Heart right ventricle (tissue), 16 donors: ENCODE measurements around the gene LXN. TPM values are rescaled to one million over a fixed set of nuclear protein-coding genes. Genes with fewer than 3 reads are reported as not detected.

ENCODE experiments used
- ATAC-seq, 8 donors: fragments of 200-7000 bp; cut with Tn5 transposase; one replicate each; pipeline ENCODE4 v1.9.1; 2020; ENCODE audit warnings: mild to moderate bottlenecking in 8 of 8, moderate library complexity in 8 of 8, moderate number of reproducible peaks in 1 of 8
- DNase-seq, 2 donors: peaks; one replicate each; pipeline ENCODE4 v3.0.0-alpha.2; 2020
- H3K27ac ChIP-seq, 10 donors: fragments of 200-600 bp; sonication (generic) in 2 of 10; one replicate each; pipeline versions ENCODE4 v1.5.0 to v1.8.0; 2020 to 2022; ENCODE audit warnings: mild to moderate bottlenecking in 3 of 10
- H3K27me3 ChIP-seq, 7 donors: fragments of 200-600 bp; one replicate each; pipeline ENCODE4 v1.8.0; 2021 to 2022; ENCODE audit warnings: mild to moderate bottlenecking in 2 of 7
- H3K36me3 ChIP-seq, 9 donors: fragments of 200-600 bp; sonication (generic) in 1 of 9; one replicate each; pipeline versions ENCODE4 v1.5.0 to v1.8.0; 2020 to 2022; ENCODE audit warnings: mild to moderate bottlenecking in 2 of 9
- H3K4me1 ChIP-seq, 9 donors: fragments of 200-600 bp; sonication (generic) in 1 of 9; one replicate each; pipeline versions ENCODE4 v1.5.0 to v1.8.0; 2020 to 2022; ENCODE audit warnings: mild to moderate bottlenecking in 4 of 9
- H3K4me3 ChIP-seq, 10 donors: fragments of 200-600 bp; sonication (generic) in 2 of 10; one replicate each; pipeline versions ENCODE4 v1.5.0 to v1.8.0; 2020 to 2022; ENCODE audit warnings: mild to moderate bottlenecking in 7 of 10, moderate library complexity in 2 of 10
- H3K9me3 ChIP-seq, 11 donors: fragments of 200-600 bp in 10 of 11; sonication (generic) in 2 of 11; one replicate each; pipeline versions ENCODE4 v1.5.0 to v1.8.0; 2013 to 2022; ENCODE audit warnings: mild to moderate bottlenecking in 2 of 11, control low read depth in 1 of 11, moderate library complexity in 1 of 11
- CTCF ChIP-seq, 9 donors: fragments of 200-600 bp; sonication (generic) in 2 of 9; IDR thresholded peaks; one replicate each; pipeline versions ENCODE4 v1.5.0 to v1.8.0; 2021 to 2022; ENCODE audit warnings: antibody characterized with exemption in 9 of 9, mild to moderate bottlenecking in 5 of 9, moderate library complexity in 1 of 9
- WGBS, 2 donors: extraction: QIAGEN DNeasy Blood & Tissue Kit; methylation state at CpG; one replicate each; pipeline ENCODE4 v1.1.7; 2013; ENCODE audit warnings: inconsistent platforms in 1 of 2; 5-methylcytosine and 5-hydroxymethylcytosine counted together
- intact Hi-C, 10 donors: fragments of 100-400 bp; cut with DNase I; formaldehyde crosslinking; loops; one replicate each; pipeline versions ENCODE4 v1.11.1 to v1.14.2; 2022
- polyA plus RNA-seq, 2 donors: library from polyadenylated mRNA; stranded (reverse); fragments of 200-250 nt; gene quantifications; one replicate each; pipeline ENCODE4 v1.2.3, GENCODE V29; 2013
- total RNA-seq, 10 donors: library from RNA; stranded (reverse); fragmentation: NEBNext Ultra II Directional in 3 of 10; extraction: Animal tissue kit (Norgen Biotek cat#: 25700) in 3 of 10; gene quantifications; one replicate each; pipeline versions ENCODE4 v1.2.1 to v1.2.4, GENCODE V29; 2021 to 2023
- donor health status: Arrhythmogenic right ventricular cardiomyopathy.
- donor health status: ischemic (EF 13 %, LVEDD 7.1; RV severe dilation, severe dysfunction).
- donor health status: healthy with polysubstance abuse.
- donor health status: DM: no; HTN: yes; CAD: no.
- donor health status: DM: no; HTN: no; CAD: no.
- donor health status: ischemic (EF 25% LVEDD 6.9; RV normal size, moderate dysfunction).
- donor health status: ischemic (EF 25% LVEDD 5.7; RV mildly dilated, moderate dysfunction).
- donor health status: healthy.
- donor health status: DM: yes; HTN: yes; CAD: no.
- donor health status: Ischemic cardiomyopathy.
- donor health status: ischemic (EF 35%, LVEDD 5.7; RV mildly dilated, moderate dysfunction).
- donor health status: nonischemic (EF 11% LVEDD 7.7; RV severe dilation, severe dysfunction).
- donor health status: DM: yes; HTN: yes; CAD: no.
- donor health status: PGD.
- donor health status: ischemic (EF 29% LVEDD 5.4; RV normal size, mild dysfunction).
- donor health status: nonischemic (EF 23%, LVEDD 6.1; RV moderate dilation, normal function).

LXN gene
- total and polyA plus RNA-seq, 12 donors: 2.5 to 10.0 (median 3.4) TPM

DNA sequence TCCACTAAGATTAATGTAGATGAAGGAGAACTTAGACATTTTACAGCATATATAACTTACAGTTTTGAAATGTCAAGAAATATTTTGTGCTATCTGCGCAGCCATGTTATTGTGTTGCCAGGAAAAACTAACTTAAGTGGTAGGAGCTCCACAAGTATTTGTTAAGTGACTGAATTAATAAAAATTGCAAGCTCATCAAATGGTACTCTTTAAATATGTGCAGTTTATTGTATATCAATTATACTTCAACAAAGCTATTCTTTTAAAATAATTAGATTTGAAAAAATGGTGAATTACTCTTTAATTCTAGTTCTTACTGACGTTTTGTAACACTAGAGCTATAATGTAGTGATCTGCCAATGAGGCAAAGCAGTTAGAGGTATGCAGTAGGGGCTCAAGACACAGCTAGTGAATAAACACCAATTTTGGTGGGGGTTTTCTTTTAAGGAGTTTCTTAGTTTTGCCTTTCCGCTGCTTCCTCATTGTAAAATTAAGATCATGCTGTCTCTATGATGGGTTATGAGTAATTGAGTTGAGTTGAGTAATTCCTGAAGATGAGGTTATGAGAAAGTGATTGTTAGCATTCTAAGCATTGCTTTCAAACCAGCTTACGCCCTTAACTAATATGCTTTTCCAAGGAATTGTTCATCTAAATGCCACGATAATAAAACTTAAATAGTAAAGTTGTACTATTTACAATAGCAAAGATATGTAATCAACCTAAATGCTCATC lies 10.9 kb upstream of the LXN start:
- TF ChIP-seq CTCF (IDR thresholded peaks at IDR 0.05): no peak
- Histone ChIP-seq H3K9me3 (no peaks in the 10 kb centered on the region), H3K27me3 (no peaks in the 10 kb centered on the region), H3K4me3 (no peak overlapping the region), H3K4me1 (peaks cover 0 to 5% (median 0%) of the 10 kb centered on the region in 9 donors), H3K27ac (no peak overlapping the region), H3K36me3 (peaks cover 0 to 90% (median 7%) of the 10 kb centered on the region in 9 donors)
- 86 to 95% methylated on average over 5 of the region's 5 CpGs for WGBS, 2 donors
- DNase-seq (no peak), ATAC-seq (no peak)
- intact Hi-C loops: no loop called here

DNA sequence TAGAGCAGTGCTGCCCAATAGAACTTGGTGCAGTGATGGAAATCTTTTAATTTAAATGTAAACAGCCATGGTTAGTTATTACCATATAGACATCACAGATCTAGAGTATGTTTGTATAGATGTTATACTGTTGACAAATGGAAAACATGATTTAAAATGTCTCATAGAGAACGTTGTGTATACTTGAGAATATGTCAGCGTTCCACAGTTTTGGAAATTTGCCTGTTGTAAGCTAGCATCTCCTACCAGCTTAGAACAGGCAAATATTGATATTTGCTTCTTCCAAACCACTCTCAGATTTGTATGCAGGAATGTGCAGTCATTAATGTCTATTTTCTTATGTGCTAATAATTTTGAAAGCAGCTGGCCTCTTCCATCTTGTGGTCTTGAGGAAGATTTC lies 8.4 kb upstream of the LXN start:
- H3K36me3 ChIP-seq: peaks cover 0 to 94% (median 4%) of the 10 kb centered on the region in 9 donors
- no peak overlapping the region for H3K4me3 ChIP-seq
- no peaks in the 10 kb centered on the region for H3K27me3 ChIP-seq
- H3K27ac ChIP-seq: no peak overlapping the region
- peaks cover 0 to 5% (median 0%) of the 10 kb centered on the region in 9 donors for H3K4me1 ChIP-seq
- 88 to 90% methylated on average over 2 of the region's 2 CpGs for WGBS, 2 donors
- intact Hi-C loops: no loop called here
- H3K9me3 ChIP-seq: no peaks in the 10 kb centered on the region
- TF ChIP-seq CTCF (IDR thresholded peaks at IDR 0.05): no peak
- no peak for DNase-seq
- no peak for ATAC-seq

- 30 to 40% methylated on average over 1 of the region's 1 CpG for WGBS, 2 donors
- no peak for DNase-seq
Measured at GRCh38 chr3:158679547-158680000, 7.1 kb upstream of the LXN start.

GRCh38 chr3:158678687-158679086 lies 6.2 kb upstream of the LXN start:
- Histone ChIP-seq H3K36me3 (peaks cover 0 to 83% (median under 1%) of the 10 kb centered on the region in 9 donors), H3K9me3 (no peaks in the 10 kb centered on the region)
- WGBS, 2 donors: 93 to 97% methylated on average over 2 of the region's 2 CpGs

More at GRCh38 chr3:158679547-158680000, 7.1 kb upstream of the LXN start:
- Histone ChIP-seq H3K27me3 (no peaks in the 10 kb centered on the region), H3K27ac (no peak overlapping the region), H3K36me3 (peaks cover 0 to 87% (median 4%) of the 10 kb centered on the region in 9 donors), H3K4me1 (peaks cover 0 to 5% (median 0%) of the 10 kb centered on the region in 9 donors), H3K4me3 (no peak overlapping the region), H3K9me3 (no peaks in the 10 kb centered on the region)
- intact Hi-C loops: no loop called here
- TF ChIP-seq CTCF (IDR thresholded peaks at IDR 0.05): no peak
- ATAC-seq: no peak

More at GRCh38 chr3:158678687-158679086, 6.2 kb upstream of the LXN start:
- intact Hi-C loops: no loop called here
- ATAC-seq (no peak), DNase-seq (no peak)
- no peaks in the 10 kb centered on the region for H3K27me3 ChIP-seq
- no peak overlapping the region for H3K27ac ChIP-seq
- H3K4me3 ChIP-seq: no peak overlapping the region
- H3K4me1 ChIP-seq: peaks cover 0 to 5% (median 0%) of the 10 kb centered on the region in 9 donors
- no peak for TF ChIP-seq CTCF (IDR thresholded peaks at IDR 0.05)
